GM21786 (cell line): ENCODE measurements around the gene GARRE1.
A peak's percentile ranks its signal among the peaks of the same experiment; 100 is the strongest.
"Not testable (repeated sequence)": the region's sequence is repeated elsewhere in the genome, so short reads cannot be mapped to it uniquely, and the experiment has no call there.

ENCODE experiments used
- ATAC-seq: cut with Tn5 transposase; IDR thresholded peaks from one replicate; pipeline ENCODE4 v1.9.1; 2021; ENCODE audit not compliant: unreplicated experiment

Gene GARRE1

GRCh38 chr19:34259367-34260095 is 5.2 kb downstream of the GARRE1 start:
- no peak for ATAC-seq

GRCh38 chr19:34260771-34261173 is 6.4 kb downstream of the GARRE1 start:
- ATAC-seq = no peak

GRCh38 chr19:34261334-34262109 is 7.2 kb downstream of the GARRE1 start:
- no peak for ATAC-seq

- ATAC-seq = no peak
Observed at GRCh38 chr19:34263745-34264237, 9.4 kb downstream of the GARRE1 start.

- ATAC-seq = no peak
Observed at GRCh38 chr19:34265221-34265650, 10.9 kb downstream of the GARRE1 start.

GRCh38 chr19:34269081-34269480 is 14.7 kb downstream of the GARRE1 start:
- ATAC-seq = no peak

- ATAC-seq = no peak
Observed at GRCh38 chr19:34269489-34269888, 15.1 kb downstream of the GARRE1 start.

GRCh38 chr19:34269968-34270621 is 15.7 kb downstream of the GARRE1 start:
- ATAC-seq = peak; percentile 62

GRCh38 chr19:34273121-34273520 is 18.8 kb downstream of the GARRE1 start:
- ATAC-seq = no peak

GRCh38 chr19:34274284-34274826 is 20.0 kb downstream of the GARRE1 start:
- no peak for ATAC-seq

GRCh38 chr19:34274827-34275625 is 20.7 kb downstream of the GARRE1 start:
- ATAC-seq = no peak

- ATAC-seq = no peak
Observed at GRCh38 chr19:34275705-34276104, 21.4 kb downstream of the GARRE1 start.

GRCh38 chr19:34276614-34277013 is 22.3 kb downstream of the GARRE1 start:
- ATAC-seq = no peak

- ATAC-seq = no peak
Observed at GRCh38 chr19:34277244-34277643, 22.9 kb downstream of the GARRE1 start.

GRCh38 chr19:34278783-34279182 is 24.4 kb downstream of the GARRE1 start:
- no peak for ATAC-seq

GRCh38 chr19:34281444-34281843 is 27.1 kb downstream of the GARRE1 start:
- not testable (repeated sequence) for ATAC-seq

GRCh38 chr19:34282611-34283519 is 28.5 kb downstream of the GARRE1 start:
- ATAC-seq = no peak

- ATAC-seq = no peak
Observed at GRCh38 chr19:34284505-34284904, 30.2 kb downstream of the GARRE1 start.

GRCh38 chr19:34287662-34288140 is 33.3 kb downstream of the GARRE1 start:
- ATAC-seq = no peak
